Body of pancreas (tissue), 4 donors: Measurements from ENCODE around the gene KNCN. TPM values are rescaled to one million over a fixed set of nuclear protein-coding genes. Genes with fewer than 3 reads are reported as not detected.

Source experiments
- ATAC-seq: fragments of 150-250 bp; one replicate; pipeline ENCODE4 v1.9.1; 2016
- DNase-seq, 4 donors: peaks; one replicate each; pipeline ENCODE4 v3.0.0-alpha.2; 2019
- H3K27ac ChIP-seq, 4 donors: fragments of 200-600 bp; sonication (generic); 1 replicate in 3 of 4; 2 replicates in 1 of 4; pipeline versions ENCODE4 v1.5.1 to v1.6.1; 2016 to 2019; ENCODE audit warnings: mild to moderate bottlenecking in 1 of 4, mixed read lengths in 1 of 4, moderate library complexity in 1 of 4
- H3K27me3 ChIP-seq, 2 donors: fragments of 200-600 bp; sonication (generic); one replicate each; pipeline ENCODE4 v1.6.0; 2016; ENCODE audit warnings: mild to moderate bottlenecking in 1 of 2
- H3K36me3 ChIP-seq, 2 donors: fragments of 200-600 bp; sonication (generic); replicated peaks in 1 of 2; 2 replicates each; pipeline ENCODE4 v1.5.1; 2016; ENCODE audit warnings: low read depth in 2 of 2; ENCODE audit not compliant: insufficient read depth in 1 of 2
- H3K4me1 ChIP-seq: fragments of 200-600 bp; sonication (generic); one replicate; pipeline ENCODE4 v1.6.0; 2016
- H3K4me3 ChIP-seq, 2 donors: fragments of 200-600 bp; sonication (generic); 1 replicate in 1 of 2; 2 replicates in 1 of 2; pipeline ENCODE4 v1.5.1; 2016 to 2019
- H3K9me3 ChIP-seq, 3 donors: fragments of 200-600 bp; sonication (generic); 1 replicate in 2 of 3; 2 replicates in 1 of 3; pipeline ENCODE4 v1.5.1; 2016
- CTCF ChIP-seq, 7 experiments: fragments of 450-650 bp in 4 of 7; fragments of 200-600 bp in 3 of 7; sonication (generic) in 3 of 7; IDR thresholded peaks; one replicate each; pipeline ENCODE4 v1.5.1; 2016 to 2019; ENCODE audit warnings: antibody characterized with exemption in 7 of 7
- POLR2A ChIP-seq, 3 donors: fragments of 450-650 bp; IDR thresholded peaks; one replicate each; pipeline ENCODE4 v1.6.1; 2016; ENCODE audit warnings: antibody characterized with exemption in 3 of 3, mild to moderate bottlenecking in 2 of 3
- WGBS, 2 donors: methylation state at CpG; one replicate each; pipeline ENCODE4 v1.1.5; 2017; 5-methylcytosine and 5-hydroxymethylcytosine counted together
- intact Hi-C: fragments of 100-400 bp; cut with DNase I; formaldehyde crosslinking; loops from one replicate; pipeline ENCODE4 v1.15.1; 2023
- total RNA-seq, 2 donors: library from RNA; depleted of rRNA; stranded (reverse); fragments of >200 nt; gene quantifications; one replicate each; pipeline ENCODE4 v1.1.0, GENCODE V29; 2016

KNCN gene
- total RNA-seq, 2 donors from 2014 or later, result not detected

GRCh38 chr1:46580140-46580903, 28.9 kb upstream of the KNCN start:
- WGBS, 2 donors, result 77 to 89% methylated on average over 6 of the region's 6 CpGs
- peaks cover 4 to 27% of the 10 kb centered on the region in 2 donors for H3K36me3 ChIP-seq
- no peak for ATAC-seq
- H3K27me3 ChIP-seq, result no peaks in the 10 kb centered on the region
- intact Hi-C loops, result no loop called here
- peak in 1 of 4 donors; percentile 55 for DNase-seq
- peak overlapping the region in 1 of 4 donors; percentile 6 for H3K27ac ChIP-seq
- no peak overlapping the region for H3K4me3 ChIP-seq
- peaks cover 5% of the 10 kb centered on the region for H3K4me1 ChIP-seq
- H3K9me3 ChIP-seq, result no peaks in the 10 kb centered on the region
- no peak for TF ChIP-seq POLR2A (IDR thresholded peaks at IDR 0.05)
- TF ChIP-seq CTCF (IDR thresholded peaks at IDR 0.05), result no peak

- Histone ChIP-seq H3K4me1 (peaks cover 17% of the 10 kb centered on the region), H3K27ac (no peak overlapping the region), H3K27me3 (no peaks in the 10 kb centered on the region), H3K36me3 (peaks cover 4 to 16% of the 10 kb centered on the region in 2 donors), H3K9me3 (no peaks in the 10 kb centered on the region), H3K4me3 (no peak overlapping the region)
- no peak for DNase-seq
- intact Hi-C loops, result no loop called here
- WGBS, 2 donors, result 59 to 75% methylated on average over 2 to 4 of the region's 4 CpGs
- ATAC-seq, result no peak
- TF ChIP-seq CTCF (IDR thresholded peaks at IDR 0.05) (no peak), POLR2A (IDR thresholded peaks at IDR 0.05) (no peak)
Observed at GRCh38 chr1:46577671-46578070, 26.2 kb upstream of the KNCN start.

- ATAC-seq (peak; percentile 28), DNase-seq (no peak)
- H3K27me3 ChIP-seq, result no peaks in the 10 kb centered on the region
- H3K4me1 ChIP-seq, result peaks cover 17% of the 10 kb centered on the region
- H3K27ac ChIP-seq, result peak overlapping the region in 1 of 4 donors; percentile 42
- H3K4me3 ChIP-seq, result no peak overlapping the region
- no peaks in the 10 kb centered on the region for H3K9me3 ChIP-seq
- WGBS, 2 donors, result 41 to 44% methylated on average over 6 of the region's 6 CpGs
- H3K36me3 ChIP-seq, result peaks cover 4 to 14% of the 10 kb centered on the region in 2 donors
- intact Hi-C loops, result no loop called here
- TF ChIP-seq CTCF (IDR thresholded peaks at IDR 0.05) (no peak), POLR2A (IDR thresholded peaks at IDR 0.05) (no peak)
Observed at GRCh38 chr1:46576596-46576995, 25.1 kb upstream of the KNCN start.

GRCh38 chr1:46575778-46576177, 24.3 kb upstream of the KNCN start:
- WGBS, 2 donors, result 82 to 84% methylated on average over 3 of the region's 3 CpGs
- peaks cover 17% of the 10 kb centered on the region for H3K4me1 ChIP-seq
- ATAC-seq (no peak), DNase-seq (no peak)
- no peak overlapping the region for H3K4me3 ChIP-seq
- H3K9me3 ChIP-seq, result no peaks in the 10 kb centered on the region
- intact Hi-C loops, result no loop called here
- peaks cover under 1 to 12% of the 10 kb centered on the region in 2 donors for H3K36me3 ChIP-seq
- TF ChIP-seq CTCF (IDR thresholded peaks at IDR 0.05) (no peak), POLR2A (IDR thresholded peaks at IDR 0.05) (no peak)
- no peak overlapping the region for H3K27ac ChIP-seq
- H3K27me3 ChIP-seq, result no peaks in the 10 kb centered on the region

- Histone ChIP-seq H3K27ac (no peak overlapping the region), H3K27me3 (no peaks in the 10 kb centered on the region), H3K4me1 (peaks cover 17% of the 10 kb centered on the region), H3K9me3 (no peaks in the 10 kb centered on the region), H3K4me3 (no peak overlapping the region), H3K36me3 (peaks cover 0 to 9% of the 10 kb centered on the region in 2 donors)
- intact Hi-C loops, result no loop called here
- ATAC-seq (no peak), DNase-seq (no peak)
- WGBS, 2 donors, result 62 to 74% methylated on average over 12 of the region's 12 CpGs
- TF ChIP-seq POLR2A (IDR thresholded peaks at IDR 0.05), result no peak
- no peak for TF ChIP-seq CTCF (IDR thresholded peaks at IDR 0.05)
Observed at GRCh38 chr1:46575300-46575699, 23.9 kb upstream of the KNCN start.
